Activated CD8-positive, alpha-beta memory T cell treated with anti-CD3 and anti-CD28 coated beads, Interleukin-2, amount 50 U/mL, for 24 hours (primary cell): ENCODE measurements around the gene TAB3.
"Not testable (repeated sequence)": the region's sequence is repeated elsewhere in the genome, so short reads cannot be mapped to it uniquely, and the experiment has no call there.

Experiments used
- DNase-seq: peaks from one replicate; pipeline ENCODE4 v3.0.0-alpha.2; 2020; ENCODE audit errors: extremely low read depth

TAB3 gene

DNA sequence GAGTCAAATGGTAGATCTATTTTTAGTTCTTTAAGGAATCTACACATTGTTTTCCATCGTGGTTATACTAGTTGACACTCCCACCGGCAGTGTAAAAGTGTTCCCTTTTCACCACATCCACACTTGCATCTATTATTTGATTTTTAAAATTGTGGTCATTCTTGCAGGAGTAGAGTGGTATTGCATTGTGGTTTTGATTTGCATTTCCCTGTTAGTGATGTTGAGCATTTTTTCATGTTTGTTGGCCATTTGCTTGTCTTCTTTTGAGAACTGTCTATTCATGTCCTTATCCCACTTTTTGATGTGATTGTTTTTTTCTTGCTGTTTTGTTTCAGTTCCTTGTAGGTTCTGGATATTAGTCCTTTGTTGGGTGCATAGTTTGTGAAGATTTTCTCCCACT is 70.0 kb downstream of the TAB3 start:
- DNase-seq: no peak

DNA sequence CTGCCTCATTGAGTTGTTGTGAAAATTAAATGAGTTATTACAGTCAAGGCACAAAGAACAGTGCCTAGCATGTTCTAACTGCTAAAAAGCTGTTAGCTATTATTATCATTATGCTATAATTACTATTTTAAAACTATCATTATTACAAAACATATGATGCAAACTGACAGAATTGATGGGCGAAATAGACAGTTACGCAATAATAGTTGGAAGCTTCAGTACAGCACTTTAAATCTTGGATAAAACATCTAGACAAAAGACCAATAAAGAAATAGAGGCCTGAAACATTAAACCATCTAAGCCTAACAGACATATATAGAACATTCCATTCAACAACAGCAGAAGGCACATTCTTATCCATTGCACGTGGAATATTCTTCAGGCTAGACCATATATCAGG is 73.0 kb downstream of the TAB3 start:
- DNase-seq: no peak

DNA sequence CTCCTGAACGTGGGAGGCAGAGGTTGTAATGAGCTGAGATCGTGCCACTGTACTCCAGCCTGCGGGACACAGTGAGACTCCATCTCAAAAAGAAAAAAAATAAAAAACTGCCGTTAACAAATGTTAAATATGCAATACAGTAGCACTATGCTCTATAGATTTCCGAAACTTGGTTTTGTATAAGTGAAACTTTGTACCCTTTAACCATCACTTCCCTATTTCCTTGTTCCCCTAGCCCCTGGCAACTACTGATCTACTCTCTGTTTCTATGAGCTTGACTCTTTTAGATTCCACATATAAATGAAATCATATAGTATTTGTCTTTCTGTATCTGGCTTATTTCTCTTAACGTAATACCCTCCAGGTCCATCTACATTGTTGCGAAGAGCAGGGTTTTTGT is 74.1 kb downstream of the TAB3 start:
- no peak for DNase-seq

DNA sequence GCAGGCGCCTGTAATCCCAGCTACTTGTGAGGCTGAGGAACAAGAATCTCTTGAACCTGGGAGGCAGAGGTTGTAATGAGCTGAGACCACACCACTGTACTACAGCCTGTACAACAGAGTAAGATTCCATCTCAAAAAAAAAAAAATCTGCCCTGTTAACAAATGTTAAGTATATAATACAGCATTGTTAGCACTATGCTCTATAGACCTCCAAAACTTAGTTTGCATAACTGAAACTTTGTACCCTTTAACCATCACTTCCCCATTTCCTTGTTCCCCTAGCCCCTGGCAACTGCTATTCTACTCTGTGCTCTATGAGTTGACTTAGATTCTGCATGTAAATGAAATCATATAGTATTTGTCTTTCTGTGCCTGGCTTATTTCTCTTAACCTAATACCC is 76.7 kb downstream of the TAB3 start:
- no peak for DNase-seq

DNA sequence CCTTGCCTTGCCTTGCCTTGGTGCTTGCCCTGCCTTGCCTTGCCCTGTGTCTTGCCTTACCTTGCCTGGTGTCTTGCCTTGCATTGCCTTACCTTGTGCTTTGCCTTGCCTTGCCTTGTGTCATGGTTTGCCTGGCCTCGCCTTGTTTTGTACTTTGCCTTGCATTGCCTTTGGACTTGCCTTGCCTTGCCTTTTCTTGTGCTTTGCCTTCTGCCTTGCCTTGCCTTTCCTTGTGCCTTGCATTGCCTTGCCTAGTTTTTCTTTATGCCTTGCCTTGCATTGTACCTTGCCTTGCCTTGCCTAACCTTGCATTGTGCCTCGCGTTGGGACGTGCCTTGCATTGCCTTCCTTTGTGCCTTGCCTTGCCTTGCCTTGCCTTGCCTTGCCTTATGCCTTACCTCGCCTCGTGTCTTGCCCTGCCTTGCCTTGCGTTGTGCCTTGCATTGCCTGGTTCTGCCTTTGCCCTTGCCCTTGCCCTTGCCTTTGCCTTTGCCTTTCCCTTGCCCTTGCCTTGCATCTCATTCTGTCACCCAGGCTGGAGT is 82.8 kb downstream of the TAB3 start:
- no peak for DNase-seq

DNA sequence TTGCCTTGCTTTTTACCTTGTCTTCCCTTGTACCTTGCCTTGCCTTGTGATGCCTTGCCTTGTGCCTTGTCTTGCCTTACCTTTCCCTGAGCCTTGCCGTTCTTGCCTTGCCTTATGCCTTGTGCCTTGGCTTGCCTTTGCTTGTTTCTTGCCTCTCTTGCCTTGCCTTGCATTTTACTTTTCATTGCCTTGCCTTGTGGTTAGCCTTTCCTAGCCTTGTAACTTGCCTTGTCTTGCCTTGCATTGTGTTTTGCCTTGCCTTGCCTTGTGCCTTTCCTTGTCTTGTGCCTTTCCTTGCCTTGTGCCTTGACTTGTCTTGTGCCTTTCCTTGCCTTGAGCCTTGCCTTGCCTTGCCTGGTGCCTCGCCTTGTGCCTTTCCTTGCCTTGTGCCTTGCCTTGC is 84.6 kb downstream of the TAB3 start:
- DNase-seq: no peak

DNA sequence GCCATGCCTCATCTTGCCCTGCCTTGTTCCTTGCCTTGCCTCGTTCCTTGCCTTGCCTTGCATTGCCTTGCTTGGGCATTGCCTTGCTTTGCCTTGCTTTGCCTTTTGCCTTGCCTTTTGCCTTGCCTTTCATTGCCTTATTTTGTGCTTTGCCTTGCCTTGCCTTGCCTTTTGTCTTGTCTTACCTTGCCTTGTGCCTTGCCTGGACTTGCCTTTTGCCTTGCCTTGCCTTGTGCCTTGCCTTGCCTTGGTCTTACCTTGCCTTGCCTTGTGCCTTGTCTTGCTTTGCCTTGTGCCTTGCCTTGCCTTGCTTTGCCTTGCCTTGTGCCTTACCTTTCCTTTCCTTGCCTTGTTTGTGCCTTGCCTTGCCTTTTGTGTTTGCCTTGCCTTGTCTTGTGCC is 88.2 kb downstream of the TAB3 start:
- DNase-seq: no peak

DNA sequence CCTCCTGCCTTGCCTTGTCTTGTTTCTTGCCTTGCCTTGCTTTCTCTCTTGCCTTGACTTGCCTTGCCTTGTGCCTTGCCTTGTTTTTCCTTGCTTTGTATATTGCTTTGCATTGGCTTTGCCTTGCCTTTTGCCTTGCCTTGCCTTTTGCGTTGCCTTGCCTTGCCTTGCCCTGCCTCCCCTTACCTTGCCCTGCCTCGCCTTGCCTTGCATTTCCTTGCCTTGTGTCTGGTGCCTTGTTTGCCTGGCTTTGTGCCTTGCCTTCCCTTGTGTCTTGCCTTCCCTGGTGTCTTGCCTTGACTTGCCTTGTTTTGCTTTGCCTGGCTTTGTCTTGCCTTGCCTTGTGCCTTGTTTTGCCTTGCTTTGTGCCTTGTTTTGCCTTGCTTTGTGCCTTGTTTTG is 89.7 kb downstream of the TAB3 start:
- no peak for DNase-seq

DNA sequence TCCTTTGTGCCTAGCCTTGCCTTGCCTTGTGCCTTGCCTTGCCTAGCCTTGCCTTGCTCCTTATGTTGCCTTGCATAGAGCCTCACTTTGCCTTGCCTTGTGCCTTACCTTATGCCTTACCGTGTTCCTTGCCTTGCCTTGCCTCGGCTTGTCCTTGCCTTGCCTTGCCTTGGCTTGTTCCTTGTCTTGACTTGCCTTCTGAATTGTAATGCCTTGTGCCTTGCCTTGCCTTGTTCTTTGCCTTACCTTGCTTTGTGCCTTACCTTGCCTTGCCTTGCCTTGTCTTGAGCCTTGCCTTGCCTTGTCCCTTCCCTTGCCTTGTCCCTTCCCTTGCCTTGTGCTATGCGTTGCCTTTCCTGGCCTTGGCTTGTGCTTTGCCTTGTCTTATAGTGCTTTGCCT is 90.2 kb downstream of the TAB3 start:
- DNase-seq: no peak

DNA sequence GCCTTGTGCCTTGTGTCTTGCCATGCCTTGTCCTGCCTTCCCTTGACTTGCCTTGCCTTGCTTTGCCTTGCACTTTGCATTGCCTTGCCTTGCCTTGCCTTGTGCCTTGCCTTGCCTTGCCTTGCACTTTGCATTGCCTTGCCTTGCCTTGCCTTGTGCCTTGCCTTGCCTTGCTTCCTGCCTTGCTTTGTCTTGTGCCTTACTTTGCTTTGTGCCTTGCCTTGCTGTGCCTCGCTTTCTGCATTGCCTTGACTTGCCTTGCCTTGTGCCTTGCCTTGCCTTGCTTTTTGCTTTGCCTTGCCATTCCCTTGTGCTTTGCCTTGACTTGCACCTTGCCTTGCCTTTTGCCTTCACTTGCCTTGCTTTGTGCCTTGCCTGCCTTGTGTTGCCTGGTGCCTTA is 91.8 kb downstream of the TAB3 start:
- DNase-seq: not testable (repeated sequence)

DNA sequence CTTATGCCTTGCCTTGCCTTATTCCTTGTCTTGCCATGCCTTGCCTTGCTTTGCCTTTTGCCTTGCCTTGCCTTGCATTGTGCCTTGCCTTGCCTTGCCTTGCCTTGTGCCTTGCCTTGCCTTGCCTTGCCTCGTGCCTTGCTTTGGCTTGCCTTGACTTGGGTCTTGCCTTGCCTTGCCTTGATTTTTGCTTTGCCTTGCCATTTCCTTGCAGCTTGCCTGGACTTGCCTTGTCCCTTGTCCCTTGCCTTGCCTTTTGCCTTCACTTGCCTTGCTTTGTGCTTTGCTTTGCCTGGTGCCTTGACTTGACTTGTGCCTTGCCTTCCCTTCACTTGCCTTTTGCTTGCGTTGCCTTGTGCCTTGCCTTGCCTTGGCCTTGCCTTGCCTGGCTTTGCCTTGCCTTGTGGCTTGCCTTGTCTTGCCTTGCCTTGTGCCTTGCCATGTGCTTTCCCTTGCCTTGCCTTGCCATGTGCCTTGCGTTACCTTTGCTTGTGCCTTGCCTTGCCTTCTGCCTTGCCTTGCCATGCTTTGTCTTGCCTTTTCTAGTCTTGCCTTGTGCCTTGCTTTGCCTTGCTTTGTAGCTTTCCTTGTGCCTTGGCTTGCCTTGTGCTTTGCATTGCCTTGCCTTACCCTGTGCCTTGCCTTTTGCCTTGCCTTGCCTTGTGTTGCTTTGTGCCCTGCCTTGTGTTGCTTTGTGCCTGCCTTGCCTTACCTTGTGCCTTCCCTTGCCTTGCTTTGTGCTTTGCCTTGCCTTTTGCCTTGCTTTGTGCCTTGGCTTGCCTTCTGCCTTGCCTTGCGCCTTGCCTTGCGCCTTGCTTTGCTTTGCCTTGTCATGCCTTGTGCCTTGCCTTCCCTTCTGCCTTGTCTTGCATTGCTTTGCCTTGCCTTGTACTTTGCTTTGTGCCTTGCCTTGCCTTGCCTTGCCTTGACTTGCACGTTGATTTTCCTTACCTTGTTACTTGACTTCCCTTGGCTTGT is 92.8 kb downstream of the TAB3 start:
- no peak for DNase-seq

DNA sequence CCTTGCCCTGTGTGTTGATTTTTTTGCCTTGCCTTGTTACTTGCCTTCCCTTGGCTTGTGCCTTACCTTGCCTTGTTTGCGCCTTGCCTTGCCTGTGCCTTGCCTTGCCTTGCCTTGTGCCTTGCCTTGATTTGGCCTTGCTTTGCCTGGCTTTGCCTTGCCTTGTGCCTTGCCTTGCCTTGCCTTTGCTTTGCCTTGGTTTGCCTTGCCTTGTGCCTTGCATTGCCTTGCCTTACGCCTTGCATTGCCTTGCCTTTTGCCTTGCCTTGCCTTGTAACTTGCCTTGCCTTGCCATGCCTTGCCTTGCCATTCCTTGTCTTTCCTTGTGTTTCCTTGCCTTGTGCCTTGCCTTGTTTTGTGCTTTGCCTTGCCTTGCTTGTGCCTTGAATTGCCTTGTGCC is 94.6 kb downstream of the TAB3 start:
- DNase-seq: no peak

DNA sequence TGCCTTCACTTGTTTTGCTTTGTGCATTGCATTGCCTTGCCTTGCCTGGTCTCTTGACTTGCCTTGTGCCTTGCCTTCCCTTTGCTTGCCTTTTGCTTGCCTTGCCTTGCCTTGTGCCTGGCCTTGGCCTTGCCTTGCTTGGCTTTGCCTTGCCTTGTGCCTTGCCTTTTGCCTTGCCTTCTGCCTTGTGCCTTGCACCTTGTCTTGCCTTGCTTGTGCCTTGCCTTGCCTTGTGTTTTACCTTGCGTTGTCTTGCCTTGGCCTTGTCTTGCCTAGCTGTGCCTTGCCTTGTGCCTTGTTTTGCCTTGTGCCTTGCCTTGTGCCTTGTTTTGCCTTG is 95.3 kb downstream of the TAB3 start:
- no peak for DNase-seq

DNA sequence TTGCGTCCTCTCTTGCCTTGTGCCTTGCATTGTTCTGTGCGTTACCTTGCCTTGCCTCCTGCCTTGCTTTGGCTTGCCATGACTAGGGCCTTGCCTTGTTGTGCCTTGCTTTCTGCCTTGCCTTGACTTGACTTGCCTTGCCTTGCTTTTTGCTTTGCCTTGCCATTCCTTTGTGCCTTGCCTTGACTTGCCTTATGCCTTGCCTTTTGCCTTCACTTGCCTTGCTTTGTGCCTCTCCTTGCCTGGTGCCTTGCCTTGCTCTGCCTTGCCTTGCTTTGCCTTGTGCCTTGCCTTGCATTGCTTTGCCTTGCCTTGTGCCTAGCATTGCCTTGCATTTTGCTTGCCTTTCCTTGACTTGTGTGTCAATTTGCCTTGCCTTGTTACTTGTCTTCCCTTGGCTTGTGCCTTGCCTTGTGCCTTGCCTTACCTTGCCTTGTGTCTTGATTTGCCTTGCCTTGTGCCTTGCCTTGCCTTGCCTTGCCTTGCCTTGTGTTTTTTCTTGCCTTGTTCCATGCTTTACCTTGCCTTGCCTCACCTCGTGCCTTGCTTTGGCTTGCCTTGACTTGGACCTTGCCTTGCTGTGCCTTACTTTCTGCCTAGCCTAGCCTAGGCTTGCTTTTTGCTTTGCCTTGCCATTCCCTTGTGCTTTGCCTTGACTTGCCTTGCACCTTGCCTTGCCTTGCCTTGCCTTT is 95.8 kb downstream of the TAB3 start:
- no peak for DNase-seq

DNA sequence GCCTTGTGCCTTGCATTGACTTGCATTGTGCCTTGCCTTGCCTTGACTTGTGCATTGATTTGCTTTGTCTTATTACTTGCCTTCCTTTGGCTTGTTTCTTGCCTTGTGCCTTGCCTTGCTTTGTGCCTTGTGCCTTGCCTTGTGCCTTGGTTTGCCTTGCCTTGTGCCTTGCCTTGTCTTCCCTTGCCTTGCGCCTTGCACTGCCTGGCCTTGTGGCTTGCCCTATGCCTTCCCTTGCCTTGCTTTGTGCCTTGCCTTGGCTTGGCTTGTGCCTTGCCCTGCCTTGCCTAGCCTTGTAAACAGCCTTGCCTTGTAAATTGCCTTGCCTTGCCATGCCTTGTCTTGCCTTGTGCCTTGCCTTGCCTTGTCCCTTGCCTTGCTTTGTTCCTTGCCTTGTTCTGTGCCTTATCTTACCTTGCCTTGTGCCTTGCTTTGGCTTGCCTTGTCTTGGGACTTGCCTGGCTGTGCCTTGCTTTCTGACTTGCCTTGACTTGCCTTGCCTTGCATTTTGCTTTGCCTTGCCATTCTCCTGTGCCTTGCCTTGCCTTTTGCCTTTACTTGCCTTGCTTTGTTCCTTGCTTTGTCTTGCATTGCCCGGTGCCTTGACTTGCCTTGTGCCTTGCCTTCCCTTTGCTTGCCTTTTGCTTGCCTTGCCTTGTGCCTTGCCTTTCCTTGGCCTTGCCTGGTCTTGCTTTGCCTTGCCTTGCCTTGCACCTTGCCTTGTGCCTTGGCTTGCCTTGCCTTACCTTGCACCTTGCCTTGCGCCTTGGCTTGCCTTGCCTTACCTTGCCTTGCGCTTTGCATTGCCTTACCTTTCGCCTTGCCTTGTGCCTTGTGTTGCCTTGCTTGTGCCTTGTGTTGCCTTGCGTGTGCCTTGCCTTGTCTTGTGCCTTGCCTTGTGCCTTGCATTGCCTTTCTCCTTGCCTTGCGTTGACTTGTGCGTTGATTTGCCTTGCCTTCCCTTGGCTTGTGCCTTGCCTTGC is 97.5 kb downstream of the TAB3 start:
- DNase-seq: no peak

DNA sequence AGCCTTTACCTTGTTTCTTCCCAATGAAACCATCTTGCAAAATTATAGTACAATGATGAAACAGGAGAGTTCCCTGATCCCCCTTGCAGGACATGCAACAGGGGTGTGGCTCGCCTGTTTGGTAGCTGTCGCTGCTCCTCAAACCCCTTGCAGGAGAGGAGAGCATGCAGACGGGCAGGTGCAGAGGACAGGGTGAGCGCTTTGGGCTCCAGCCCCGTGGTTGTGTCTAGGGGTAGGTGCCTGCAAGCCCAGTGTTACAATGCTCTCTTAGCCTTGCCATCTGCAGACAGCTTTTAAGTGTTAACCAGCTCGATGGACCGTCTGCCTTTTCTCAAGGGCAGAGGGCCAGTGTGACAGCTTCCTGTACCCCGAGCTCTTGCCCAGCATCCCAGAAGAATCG is 102.0 kb downstream of the TAB3 start:
- no peak for DNase-seq

DNA sequence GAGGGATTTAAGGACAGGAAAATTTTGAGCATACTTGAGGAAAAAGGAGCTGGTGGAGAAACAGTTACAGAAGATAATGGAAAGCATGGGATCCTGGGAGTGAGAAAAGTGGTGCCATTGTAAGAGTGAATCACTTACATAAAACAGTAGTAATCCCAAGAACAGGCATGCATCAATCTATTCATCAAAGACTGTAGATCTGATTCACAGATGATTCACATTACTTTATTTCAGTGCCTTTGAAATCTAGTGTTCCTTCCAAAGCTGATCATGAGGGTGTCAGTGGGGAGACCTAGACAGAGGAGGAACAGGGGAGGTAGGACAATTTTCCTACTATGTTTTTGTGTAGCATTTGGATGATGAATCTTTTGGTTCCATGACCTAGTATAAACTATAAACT is 102.7 kb downstream of the TAB3 start:
- DNase-seq: no peak

DNA sequence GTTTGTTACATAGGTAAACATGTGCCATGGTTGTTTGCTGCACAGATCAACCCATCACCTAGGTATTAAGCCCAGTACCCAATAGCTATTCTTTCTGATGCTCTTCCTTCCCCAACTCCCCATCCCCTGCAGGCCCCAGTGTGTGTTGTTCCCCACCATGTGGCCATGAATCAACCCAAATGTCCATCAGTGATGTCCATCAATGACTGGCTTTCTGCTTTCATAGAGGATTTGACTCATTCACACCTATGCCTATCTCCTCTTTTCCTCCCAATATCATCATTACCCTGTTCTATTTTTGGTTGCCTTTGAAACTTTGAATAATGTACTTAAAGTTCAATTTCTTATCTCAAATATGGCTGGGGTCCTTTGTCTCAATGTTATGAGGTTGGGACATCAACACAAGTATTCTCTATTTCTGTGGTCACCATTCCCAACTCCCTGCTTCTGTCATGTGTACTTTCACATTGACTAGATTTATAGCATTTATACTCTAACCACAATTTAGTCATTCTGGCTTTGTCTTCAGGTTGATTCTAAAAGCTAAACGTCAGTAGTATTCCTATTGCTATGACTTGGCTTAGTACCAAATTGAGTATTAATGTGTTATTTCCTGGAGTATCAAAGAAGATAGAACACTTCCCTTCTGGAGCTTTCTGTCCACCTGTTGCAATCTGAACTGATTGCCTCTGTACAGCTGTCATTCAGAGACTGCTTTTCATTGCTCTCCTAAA is 107.2 kb downstream of the TAB3 start:
- no peak for DNase-seq

DNA sequence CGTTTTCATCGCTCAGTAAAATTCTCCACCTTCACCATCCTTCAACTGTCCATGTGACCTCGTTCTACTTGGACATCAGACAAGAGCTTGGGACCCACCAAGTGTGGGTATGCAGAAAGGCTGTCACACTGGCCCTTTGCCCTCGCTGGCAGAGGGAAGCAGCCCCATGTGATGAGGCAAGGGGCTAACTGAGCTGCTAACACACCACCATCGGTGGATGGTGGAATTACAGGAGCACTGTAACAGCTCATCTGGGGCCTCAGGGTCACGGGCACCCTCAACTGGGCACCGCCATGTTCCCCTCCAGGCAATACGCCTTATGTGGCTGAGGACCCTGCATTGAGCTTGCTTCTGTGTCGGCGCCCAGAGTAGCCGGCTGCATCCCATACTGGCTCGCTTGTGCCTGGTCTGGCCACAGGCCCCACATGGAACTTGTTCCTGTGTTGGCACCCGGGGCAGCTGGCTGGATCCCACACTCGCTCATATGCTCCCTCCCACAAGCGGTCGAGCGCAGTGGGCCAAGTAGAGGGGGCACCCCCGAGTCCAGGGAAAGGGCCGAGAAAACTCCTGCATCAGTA is 109.5 kb downstream of the TAB3 start:
- DNase-seq: no peak

DNA sequence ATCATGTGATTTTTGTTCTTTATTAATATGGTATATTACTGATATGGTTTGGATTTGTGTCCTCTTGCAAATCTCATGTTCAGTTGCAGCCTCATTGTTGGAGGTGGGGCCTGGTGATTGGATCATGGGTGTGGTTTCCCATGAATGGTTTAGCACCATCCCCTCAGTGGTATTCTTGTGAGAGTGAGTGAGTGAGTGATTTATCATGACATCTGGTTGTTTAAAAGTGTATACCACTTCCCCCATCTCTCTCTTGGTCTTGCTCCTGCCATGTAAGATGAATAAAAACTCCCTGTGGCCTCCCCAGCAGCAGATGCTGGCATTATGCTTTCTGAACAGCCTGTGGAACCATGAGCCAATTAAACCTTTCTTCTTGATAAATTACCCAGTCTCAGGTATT is 111.5 kb downstream of the TAB3 start:
- DNase-seq: no peak
